Measurements from ENCODE around the gene FBXO44.

GRCh38 chr1:11611638-11612327, 42.9 kb upstream of the FBXO44 start:
- no peak for TF ChIP-seq POLR2A (IDR thresholded peaks at IDR 0.05)
- no peak for TF ChIP-seq CTCF (IDR thresholded peaks at IDR 0.05)

Data from body of pancreas (tissue), 4 donors.